ENCODE measurements around the gene PPP1R37.
A peak's percentile ranks its signal among the peaks of the same experiment; 100 is the strongest.

The PPP1R37 gene

GRCh38 chr19:45079063-45079910 is 13.7 kb upstream of the PPP1R37 start, which contains the start of gene GEMIN7:
TSS of gene GEMIN7 (plus strand) at chr19:45079260. CDS start at chr19:45090115, 10,855 bp downstream.
- TF ChIP-seq CTCF (IDR thresholded peaks at IDR 0.05; ENCODE audit: unreplicated experiment in 3 of 3) = peak in 2 of 3 experiments; percentile 15

GRCh38 chr19:45079911-45080370 is 13.0 kb upstream of the PPP1R37 start:
- H3K36me3 Mint-ChIP-seq (ENCODE audit: low read depth) = peaks cover 12% of the 10 kb centered on the region
- H3K4me3 Mint-ChIP-seq = peak overlapping the region; percentile 98 to 100 (median 99)
- peaks cover 24% of the 10 kb centered on the region for H3K27me3 Mint-ChIP-seq (ENCODE audit: low read depth)
- H3K27ac Mint-ChIP-seq = peak overlapping the region in 1 of 3 experiments; percentile 91
- H3K4me1 Mint-ChIP-seq = peaks cover 17% of the 10 kb centered on the region
- TF ChIP-seq CTCF (IDR thresholded peaks at IDR 0.05; ENCODE audit: unreplicated experiment in 3 of 3) = no peak
- no peaks in the 10 kb centered on the region for H3K9me3 Mint-ChIP-seq

More at GRCh38 chr19:45079063-45079910, 13.7 kb upstream of the PPP1R37 start, which contains the start of gene GEMIN7:
- H3K4me3 Mint-ChIP-seq = peak within 1 kb of the TSS; percentile 98 to 100 (median 99)
- H3K27ac Mint-ChIP-seq = peak within 1 kb of the TSS; percentile 56 to 93 (median 91)
- H3K9me3 Mint-ChIP-seq = no peaks in the 10 kb centered on the region
- peaks cover 21% of the 10 kb centered on the region for H3K4me1 Mint-ChIP-seq
- H3K27me3 Mint-ChIP-seq (ENCODE audit: low read depth) = peaks cover 29% of the 10 kb centered on the region
- H3K36me3 Mint-ChIP-seq (ENCODE audit: low read depth) = peaks cover 12% of the 10 kb centered on the region

- H3K4me3 Mint-ChIP-seq = peak overlapping the region; percentile 64 to 80 (median 72)
- peaks cover 17% of the 10 kb centered on the region for H3K36me3 Mint-ChIP-seq (ENCODE audit: low read depth)
- peaks cover 9% of the 10 kb centered on the region for H3K27me3 Mint-ChIP-seq (ENCODE audit: low read depth)
- no peak for TF ChIP-seq CTCF (IDR thresholded peaks at IDR 0.05; ENCODE audit: unreplicated experiment in 3 of 3)
- H3K9me3 Mint-ChIP-seq = no peaks in the 10 kb centered on the region
- H3K4me1 Mint-ChIP-seq = peaks cover 10% of the 10 kb centered on the region
- H3K27ac Mint-ChIP-seq = peak overlapping the region in 1 of 3 experiments; percentile 43
Observed at GRCh38 chr19:45082170-45082569, 10.8 kb upstream of the PPP1R37 start.

DNA sequence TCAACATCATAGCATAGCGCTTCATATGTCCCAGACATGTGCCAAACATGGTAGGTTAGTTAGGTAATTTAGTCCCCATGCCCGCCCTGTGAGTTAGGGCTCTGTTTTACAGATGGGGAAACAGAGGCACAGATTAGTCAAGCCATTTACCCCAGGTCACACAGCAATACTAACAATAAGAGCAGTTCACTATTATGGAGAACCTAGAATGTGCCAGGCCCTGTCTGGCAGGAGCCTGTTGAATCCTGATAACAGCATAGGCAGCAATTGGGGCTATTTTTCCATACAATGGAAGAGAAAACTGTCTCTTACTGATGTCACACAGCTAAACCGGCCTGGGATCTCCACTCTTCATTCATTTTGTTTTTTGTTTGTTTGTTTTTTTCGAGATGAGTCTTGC is 6.5 kb upstream of the PPP1R37 start:
- no peak for TF ChIP-seq CTCF (IDR thresholded peaks at IDR 0.05; ENCODE audit: unreplicated experiment in 3 of 3)
- Mint-ChIP-seq H3K27ac (no peak overlapping the region), H3K9me3 (no peaks in the 10 kb centered on the region), H3K4me3 (no peak overlapping the region), H3K27me3 (ENCODE audit: low read depth) (no peaks in the 10 kb centered on the region), H3K4me1 (peaks cover 14% of the 10 kb centered on the region), H3K36me3 (ENCODE audit: low read depth) (peaks cover 26% of the 10 kb centered on the region)

GRCh38 chr19:45087531-45087930 is 5.4 kb upstream of the PPP1R37 start:
- no peak for TF ChIP-seq CTCF (IDR thresholded peaks at IDR 0.05; ENCODE audit: unreplicated experiment in 3 of 3)
- Mint-ChIP-seq H3K27me3 (ENCODE audit: low read depth) (no peaks in the 10 kb centered on the region), H3K36me3 (ENCODE audit: low read depth) (peaks cover 18% of the 10 kb centered on the region), H3K4me3 (peak overlapping the region in 2 of 3 experiments; percentile 7 to 50), H3K4me1 (peaks cover 6% of the 10 kb centered on the region), H3K9me3 (no peaks in the 10 kb centered on the region), H3K27ac (no peak overlapping the region)
